Activated CD4-positive, alpha-beta memory T cell treated with anti-CD3 and anti-CD28 coated beads for 36 hours (primary cell): Measurements from ENCODE around the gene IRF2BP2. TPM values are rescaled to one million over a fixed set of nuclear protein-coding genes. Genes with fewer than 3 reads are reported as not detected.

ENCODE experiments used
- CTCF ChIA-PET: fragments of 350-600 bp; sonication (Branson Sonifier 250); formaldehyde crosslinking; loops from one replicate; lab custom pipeline; 2021; ENCODE audit warnings: antibody characterized with exemption, inconsistent platforms; lab: Charles Lee
- POLR2A ChIA-PET: fragments of 350-600 bp; sonication (Branson Sonifier 250); formaldehyde crosslinking; loops from one replicate; lab custom pipeline; 2021; ENCODE audit warnings: antibody characterized with exemption; lab: Charles Lee
- DNase-seq: peaks from one replicate; pipeline ENCODE4 v3.0.0-alpha.2; 2020
- H3K27ac Mint-ChIP-seq: one replicate; pipeline ENCODE4 v1.8.0; 2021; ENCODE audit warnings: mixed read lengths
- H3K27me3 Mint-ChIP-seq: one replicate; pipeline ENCODE4 v1.8.0; 2021; ENCODE audit warnings: mixed read lengths
- H3K36me3 Mint-ChIP-seq: one replicate; pipeline ENCODE4 v1.8.0; 2021; ENCODE audit warnings: mixed read lengths
- H3K4me1 Mint-ChIP-seq: one replicate; pipeline ENCODE4 v1.8.0; 2021; ENCODE audit warnings: low read depth, mixed read lengths
- H3K4me3 Mint-ChIP-seq: one replicate; pipeline ENCODE4 v1.8.0; 2021; ENCODE audit warnings: mild to moderate bottlenecking, mixed read lengths
- H3K9me3 Mint-ChIP-seq: one replicate; pipeline ENCODE4 v1.8.0; 2021; ENCODE audit warnings: mixed read lengths
- intact Hi-C: fragments of 100-400 bp; cut with micrococcal nuclease; formaldehyde crosslinking; loops from one replicate; pipeline ENCODE4 v1.15.1; 2023
- total RNA-seq, 2 experiments: library from RNA; stranded (reverse); gene quantifications; one replicate each; pipeline ENCODE4 v1.2.3, GENCODE V29; 2021

Gene IRF2BP2
- 100 to 1,000 TPM; 139 to 147 TPM for total RNA-seq

- intact Hi-C loops: loop anchor here (2.0 to 10.0 kb wide), 5 partner anchors 317 to 1257 kb away; partner anchors contain the start of genes B3GALNT2 and LYST
- H3K27ac Mint-ChIP-seq: peak within 1 kb of the TSS; percentile 99
- H3K4me3 Mint-ChIP-seq: peak within 1 kb of the TSS; percentile 85
- peaks cover 35% of the 10 kb centered on the region for H3K36me3 Mint-ChIP-seq
- no peaks in the 10 kb centered on the region for H3K9me3 Mint-ChIP-seq
- peaks cover 5% of the 10 kb centered on the region for H3K27me3 Mint-ChIP-seq
- DNase-seq: peak; percentile 89
- H3K4me1 Mint-ChIP-seq: peaks cover 37% of the 10 kb centered on the region
- POLR2A ChIA-PET: interaction anchor here (0.6 to 7.0 kb wide), 21 partner anchors 10 to 717 kb away, joined by 3 to 124 read pairs (median 6); no protein-coding TSS in a partner anchor
- CTCF ChIA-PET: interaction anchor here (3.3 kb wide), 1 partner anchor 115 kb away, joined by 29 read pairs; no protein-coding TSS in a partner anchor
Measured at GRCh38 chr1:234610061-234610665, at the start of gene IRF2BP2. Gene IRF2BP2 (minus strand): TSS chr1:234610178. CDS start chr1:234609494, 684 bp downstream.

- no peaks in the 10 kb centered on the region for H3K36me3 Mint-ChIP-seq
- DNase-seq: no peak
- H3K4me1 Mint-ChIP-seq: peaks cover 15% of the 10 kb centered on the region
- intact Hi-C loops: no loop called here
- H3K27me3 Mint-ChIP-seq: no peaks in the 10 kb centered on the region
- CTCF ChIA-PET: no interaction called here
- H3K4me3 Mint-ChIP-seq: no peak overlapping the region
- POLR2A ChIA-PET: no interaction called here
- H3K27ac Mint-ChIP-seq: no peak overlapping the region
- H3K9me3 Mint-ChIP-seq: no peaks in the 10 kb centered on the region
Measured at GRCh38 chr1:234659538-234659937, 49.6 kb upstream of the IRF2BP2 start.

GRCh38 chr1:234658138-234658537 lies 48.2 kb upstream of the IRF2BP2 start:
- CTCF ChIA-PET: interaction anchor here (1.3 to 1.7 kb wide), 2 partner anchors 46 to 159 kb away, joined by 5 to 6 read pairs; no protein-coding TSS in a partner anchor

GRCh38 chr1:234656944-234657654 lies 47.1 kb upstream of the IRF2BP2 start:
- CTCF ChIA-PET: interaction anchor here (0.6 to 1.7 kb wide), 3 partner anchors 45 to 256 kb away, joined by 3 to 6 read pairs (median 5); no protein-coding TSS in a partner anchor
- POLR2A ChIA-PET: interaction anchor here (0.9 to 1.3 kb wide), 4 partner anchors 37 to 355 kb away, joined by 3 to 5 read pairs (median 3); no protein-coding TSS in a partner anchor
- intact Hi-C loops: loop anchor here (1.0 kb wide), 1 partner anchor 45 kb away; no protein-coding TSS in a partner anchor
- Mint-ChIP-seq H3K27ac (peak overlapping the region; percentile 16), H3K36me3 (no peaks in the 10 kb centered on the region), H3K9me3 (no peaks in the 10 kb centered on the region), H3K4me3 (no peak overlapping the region), H3K4me1 (peaks cover 15% of the 10 kb centered on the region), H3K27me3 (no peaks in the 10 kb centered on the region)
- peak; percentile 54 for DNase-seq

More at GRCh38 chr1:234658138-234658537, 48.2 kb upstream of the IRF2BP2 start:
- no peak for DNase-seq
- no peaks in the 10 kb centered on the region for H3K36me3 Mint-ChIP-seq
- POLR2A ChIA-PET: interaction anchor here (0.9 to 1.2 kb wide), 2 partner anchors 36 to 46 kb away, joined by 3 to 5 read pairs; no protein-coding TSS in a partner anchor
- H3K9me3 Mint-ChIP-seq: no peaks in the 10 kb centered on the region
- no peaks in the 10 kb centered on the region for H3K27me3 Mint-ChIP-seq
- H3K4me1 Mint-ChIP-seq: peaks cover 15% of the 10 kb centered on the region
- H3K27ac Mint-ChIP-seq: no peak overlapping the region
- intact Hi-C loops: no loop called here
- no peak overlapping the region for H3K4me3 Mint-ChIP-seq

GRCh38 chr1:234656070-234656895 lies 46.3 kb upstream of the IRF2BP2 start:
- Mint-ChIP-seq H3K4me3 (no peak overlapping the region), H3K27me3 (no peaks in the 10 kb centered on the region), H3K36me3 (no peaks in the 10 kb centered on the region), H3K27ac (no peak overlapping the region), H3K4me1 (peaks cover 15% of the 10 kb centered on the region), H3K9me3 (no peaks in the 10 kb centered on the region)
- intact Hi-C loops: no loop called here
- CTCF ChIA-PET: interaction anchor here (0.6 kb wide), 1 partner anchor 257 kb away, joined by 3 read pairs; no protein-coding TSS in a partner anchor
- no peak for DNase-seq
- POLR2A ChIA-PET: interaction anchor here (1.3 kb wide), 1 partner anchor 43 kb away, joined by 3 read pairs; no protein-coding TSS in a partner anchor

- Mint-ChIP-seq H3K27me3 (no peaks in the 10 kb centered on the region), H3K27ac (no peak overlapping the region), H3K36me3 (no peaks in the 10 kb centered on the region), H3K9me3 (no peaks in the 10 kb centered on the region), H3K4me3 (no peak overlapping the region), H3K4me1 (peaks cover 15% of the 10 kb centered on the region)
- intact Hi-C loops: no loop called here
- ChIA-PET CTCF (no interaction called here), POLR2A (no interaction called here)
- DNase-seq: no peak
Measured at GRCh38 chr1:234655328-234656069, 45.5 kb upstream of the IRF2BP2 start.

- POLR2A ChIA-PET: no interaction called here
- intact Hi-C loops: no loop called here
- H3K4me1 Mint-ChIP-seq: peaks cover 15% of the 10 kb centered on the region
- no peaks in the 10 kb centered on the region for H3K9me3 Mint-ChIP-seq
- no peak overlapping the region for H3K27ac Mint-ChIP-seq
- no peaks in the 10 kb centered on the region for H3K36me3 Mint-ChIP-seq
- no peaks in the 10 kb centered on the region for H3K27me3 Mint-ChIP-seq
- no peak for DNase-seq
- H3K4me3 Mint-ChIP-seq: no peak overlapping the region
- CTCF ChIA-PET: no interaction called here
Measured at GRCh38 chr1:234654002-234654733, 44.2 kb upstream of the IRF2BP2 start.

- intact Hi-C loops: no loop called here
- ChIA-PET CTCF (no interaction called here), POLR2A (no interaction called here)
Measured at GRCh38 chr1:234649432-234650081, 39.6 kb upstream of the IRF2BP2 start.

GRCh38 chr1:234647758-234648157 lies 37.8 kb upstream of the IRF2BP2 start:
- H3K27ac Mint-ChIP-seq: no peak overlapping the region
- no peak for DNase-seq
- intact Hi-C loops: no loop called here
- no peaks in the 10 kb centered on the region for H3K4me1 Mint-ChIP-seq
- ChIA-PET POLR2A (no interaction called here), CTCF (no interaction called here)
- no peaks in the 10 kb centered on the region for H3K36me3 Mint-ChIP-seq
- H3K27me3 Mint-ChIP-seq: no peaks in the 10 kb centered on the region
- peaks cover 6% of the 10 kb centered on the region for H3K9me3 Mint-ChIP-seq
- H3K4me3 Mint-ChIP-seq: no peak overlapping the region

More at GRCh38 chr1:234649432-234650081, 39.6 kb upstream of the IRF2BP2 start:
- Mint-ChIP-seq H3K4me1 (no peaks in the 10 kb centered on the region), H3K36me3 (no peaks in the 10 kb centered on the region), H3K27ac (no peak overlapping the region), H3K4me3 (no peak overlapping the region), H3K9me3 (peaks cover 6% of the 10 kb centered on the region), H3K27me3 (no peaks in the 10 kb centered on the region)
- no peak for DNase-seq

GRCh38 chr1:234647245-234647644 lies 37.3 kb upstream of the IRF2BP2 start:
- H3K27me3 Mint-ChIP-seq: no peaks in the 10 kb centered on the region
- peaks cover 6% of the 10 kb centered on the region for H3K9me3 Mint-ChIP-seq
- intact Hi-C loops: no loop called here
- ChIA-PET CTCF (no interaction called here), POLR2A (no interaction called here)
- no peaks in the 10 kb centered on the region for H3K36me3 Mint-ChIP-seq
- no peak for DNase-seq
- no peaks in the 10 kb centered on the region for H3K4me1 Mint-ChIP-seq
- H3K27ac Mint-ChIP-seq: no peak overlapping the region
- no peak overlapping the region for H3K4me3 Mint-ChIP-seq
